ENCODE data around the gene CHSY3. TPM values are rescaled to one million over a fixed set of nuclear protein-coding genes. Genes with fewer than 3 reads are reported as not detected.
"Not testable (repeated sequence)": the region's sequence is repeated elsewhere in the genome, so short reads cannot be mapped to it uniquely, and the experiment has no call there.

Gene CHSY3
- total RNA-seq, 2 donors from 2014 or later = 1.2 to 2.0 TPM

DNA sequence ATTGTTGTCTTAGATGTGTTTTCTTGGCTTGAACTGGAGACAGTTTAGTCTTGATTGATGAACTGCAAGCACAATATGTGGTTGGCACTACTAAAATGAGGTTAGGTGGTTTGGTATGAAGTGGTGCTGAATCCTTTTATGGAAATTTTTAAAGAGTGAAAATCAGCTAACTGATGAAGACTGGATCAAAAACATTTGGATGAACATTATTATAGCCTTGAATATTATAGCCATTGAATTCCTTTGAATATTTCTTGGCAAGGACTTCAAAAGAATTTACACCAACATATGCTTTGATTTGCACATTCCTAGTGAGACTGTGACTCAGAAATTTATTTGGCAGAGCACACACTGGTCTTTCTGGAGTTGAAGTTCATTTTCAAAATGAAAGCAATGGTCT is 318.3 kb downstream of the CHSY3 start:
- H3K4me3 Mint-ChIP-seq = no peak overlapping the region
- TF ChIP-seq, protein P1, sequence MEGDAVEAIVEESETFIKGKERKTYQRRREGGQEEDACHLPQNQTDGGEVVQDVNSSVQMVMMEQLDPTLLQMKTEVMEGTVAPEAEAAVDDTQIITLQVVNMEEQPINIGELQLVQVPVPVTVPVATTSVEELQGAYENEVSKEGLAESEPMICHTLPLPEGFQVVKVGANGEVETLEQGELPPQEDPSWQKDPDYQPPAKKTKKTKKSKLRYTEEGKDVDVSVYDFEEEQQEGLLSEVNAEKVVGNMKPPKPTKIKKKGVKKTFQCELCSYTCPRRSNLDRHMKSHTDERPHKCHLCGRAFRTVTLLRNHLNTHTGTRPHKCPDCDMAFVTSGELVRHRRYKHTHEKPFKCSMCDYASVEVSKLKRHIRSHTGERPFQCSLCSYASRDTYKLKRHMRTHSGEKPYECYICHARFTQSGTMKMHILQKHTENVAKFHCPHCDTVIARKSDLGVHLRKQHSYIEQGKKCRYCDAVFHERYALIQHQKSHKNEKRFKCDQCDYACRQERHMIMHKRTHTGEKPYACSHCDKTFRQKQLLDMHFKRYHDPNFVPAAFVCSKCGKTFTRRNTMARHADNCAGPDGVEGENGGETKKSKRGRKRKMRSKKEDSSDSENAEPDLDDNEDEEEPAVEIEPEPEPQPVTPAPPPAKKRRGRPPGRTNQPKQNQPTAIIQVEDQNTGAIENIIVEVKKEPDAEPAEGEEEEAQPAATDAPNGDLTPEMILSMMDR (conservative IDR thresholded peaks at IDR 0.05) = no peak
- no peak overlapping the region for H3K4me3 ChIP-seq (ENCODE audit: low read length)
- H3K27ac ChIP-seq (ENCODE audit: low read depth, low read length) = no peak overlapping the region
- no peaks in the 10 kb centered on the region for H3K9me3 ChIP-seq (ENCODE audit: control insufficient read depth, low read length)
- no peaks in the 10 kb centered on the region for H3K36me3 ChIP-seq (ENCODE audit: control insufficient read depth, insufficient read depth, low read length)
- no peaks in the 10 kb centered on the region for H3K4me1 ChIP-seq (ENCODE audit: control insufficient read depth, insufficient read depth, low read length)
- H3K9me3 Mint-ChIP-seq = peaks cover 6% of the 10 kb centered on the region
- H3K9ac ChIP-seq (ENCODE audit: extremely low read depth, low read length, poor library complexity, severe bottlenecking) = no peak overlapping the region
- H3K36me3 Mint-ChIP-seq (ENCODE audit: low read depth) = no peaks in the 10 kb centered on the region
- DNase-seq = no peak
- no peak overlapping the region for H3K27ac Mint-ChIP-seq
- H3K27me3 Mint-ChIP-seq (ENCODE audit: insufficient read depth) = no peaks in the 10 kb centered on the region
- H3K27me3 ChIP-seq (ENCODE audit: control insufficient read depth, insufficient read depth, low read length, poor library complexity, severe bottlenecking) = no peaks in the 10 kb centered on the region
- no peaks in the 10 kb centered on the region for H3K4me1 Mint-ChIP-seq

DNA sequence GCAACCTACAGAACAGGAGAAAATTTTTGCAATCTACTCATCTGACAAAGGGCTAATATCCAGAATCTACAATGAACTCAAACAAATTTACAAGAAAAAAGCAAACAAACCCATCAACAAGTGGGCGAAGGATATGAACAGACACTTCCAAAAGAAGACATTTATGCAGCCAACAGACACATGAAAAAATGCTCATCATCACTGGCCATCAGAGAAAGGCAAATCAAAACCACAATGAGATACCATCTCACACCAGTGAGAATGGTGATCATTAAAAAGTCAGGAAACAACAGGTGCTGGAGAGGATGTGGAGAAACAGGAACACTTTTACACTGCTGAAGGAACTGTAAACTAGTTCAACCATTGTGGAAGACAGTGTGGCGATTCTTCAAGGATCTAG is 322.3 kb downstream of the CHSY3 start:
- WGBS, 2 experiments (ENCODE audit: insufficient coverage in 1 of 2, insufficient read length in 1 of 2) = 83 to 86% methylated on average over 1 to 2 of the region's 2 CpGs
- not testable (repeated sequence) for H3K36me3 Mint-ChIP-seq (ENCODE audit: low read depth); H3K4me3 ChIP-seq (ENCODE audit: low read length)

DNA sequence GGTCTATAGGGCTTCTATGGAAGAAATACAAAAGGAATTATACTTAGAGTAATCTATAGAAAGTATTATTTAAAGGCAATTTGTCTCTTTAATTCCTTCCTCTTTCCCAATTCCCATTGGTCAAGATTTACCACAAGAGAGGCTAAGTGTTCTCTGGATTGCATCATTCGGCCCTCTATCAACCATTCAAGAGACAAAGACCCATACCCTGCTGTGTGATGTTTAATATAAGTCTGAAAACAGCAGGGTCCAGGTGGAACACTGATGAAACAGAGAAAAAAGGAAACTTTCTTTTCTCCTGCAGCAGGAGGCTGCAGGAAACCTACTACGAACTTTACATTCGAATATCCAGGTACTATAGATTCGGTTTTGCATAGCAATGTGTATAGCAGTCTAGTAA is 323.4 kb downstream of the CHSY3 start:
- no peak overlapping the region for H3K4me3 ChIP-seq (ENCODE audit: low read length)
- TF ChIP-seq, protein P1 (conservative IDR thresholded peaks at IDR 0.05) = no peak
- no peak for DNase-seq
- Mint-ChIP-seq H3K9me3 (peaks cover 6% of the 10 kb centered on the region), H3K4me1 (no peaks in the 10 kb centered on the region), H3K27ac (no peak overlapping the region), H3K36me3 (ENCODE audit: low read depth) (no peaks in the 10 kb centered on the region), H3K4me3 (no peak overlapping the region), H3K27me3 (ENCODE audit: insufficient read depth) (no peaks in the 10 kb centered on the region)
- no peaks in the 10 kb centered on the region for H3K9me3 ChIP-seq (ENCODE audit: control insufficient read depth, low read length)
- no peaks in the 10 kb centered on the region for H3K27me3 ChIP-seq (ENCODE audit: control insufficient read depth, insufficient read depth, low read length, poor library complexity, severe bottlenecking)
- WGBS, 2 experiments (ENCODE audit: insufficient coverage in 1 of 2, insufficient read length in 1 of 2) = 100% methylated on average over 4 of the region's 4 CpGs; no CpG with 5 or more reads in 1 of the 2 experiments
- H3K36me3 ChIP-seq (ENCODE audit: control insufficient read depth, insufficient read depth, low read length) = no peaks in the 10 kb centered on the region
- H3K27ac ChIP-seq (ENCODE audit: low read depth, low read length) = no peak overlapping the region
- H3K4me1 ChIP-seq (ENCODE audit: control insufficient read depth, insufficient read depth, low read length) = no peaks in the 10 kb centered on the region
- no peak overlapping the region for H3K9ac ChIP-seq (ENCODE audit: extremely low read depth, low read length, poor library complexity, severe bottlenecking)

More for the DNA sequence above, 322.3 kb downstream of the CHSY3 start:
- not testable (repeated sequence) for DNase-seq; H3K9me3 Mint-ChIP-seq; H3K36me3 ChIP-seq (ENCODE audit: control insufficient read depth, insufficient read depth, low read length); H3K27ac Mint-ChIP-seq; H3K9ac ChIP-seq (ENCODE audit: extremely low read depth, low read length, poor library complexity, severe bottlenecking); H3K9me3 ChIP-seq (ENCODE audit: control insufficient read depth, low read length); H3K27ac ChIP-seq (ENCODE audit: low read depth, low read length); H3K27me3 ChIP-seq (ENCODE audit: control insufficient read depth, insufficient read depth, low read length, poor library complexity, severe bottlenecking); H3K27me3 Mint-ChIP-seq (ENCODE audit: insufficient read depth); H3K4me1 ChIP-seq (ENCODE audit: control insufficient read depth, insufficient read depth, low read length); H3K4me3 Mint-ChIP-seq; H3K4me1 Mint-ChIP-seq

DNA sequence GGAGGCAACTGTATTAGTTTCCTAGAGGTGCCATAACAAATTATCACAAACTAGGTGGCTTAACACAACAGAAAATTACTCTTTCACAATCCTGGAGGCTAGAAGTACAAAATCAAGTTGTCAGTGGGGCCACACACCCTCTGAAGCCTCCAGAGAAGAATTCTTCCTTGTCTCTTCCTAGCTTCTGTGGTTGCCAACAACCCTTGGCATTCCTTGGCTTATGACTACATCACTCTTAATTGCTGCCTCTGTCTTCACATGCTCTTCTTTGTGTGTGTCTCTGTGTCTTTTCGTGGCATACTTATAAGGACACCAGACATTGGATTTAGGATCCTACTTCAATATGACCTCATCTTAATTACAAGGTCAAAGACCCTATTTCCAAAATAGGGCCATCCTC is 327.5 kb downstream of the CHSY3 start:
- H3K4me1 Mint-ChIP-seq = peaks cover 11% of the 10 kb centered on the region
- no peak overlapping the region for H3K9ac ChIP-seq (ENCODE audit: extremely low read depth, low read length, poor library complexity, severe bottlenecking)
- no peaks in the 10 kb centered on the region for H3K27me3 ChIP-seq (ENCODE audit: control insufficient read depth, insufficient read depth, low read length, poor library complexity, severe bottlenecking)
- H3K27ac ChIP-seq (ENCODE audit: low read depth, low read length) = no peak overlapping the region
- no peak for DNase-seq
- H3K36me3 ChIP-seq (ENCODE audit: control insufficient read depth, insufficient read depth, low read length) = no peaks in the 10 kb centered on the region
- H3K4me3 Mint-ChIP-seq = no peak overlapping the region
- H3K27me3 Mint-ChIP-seq (ENCODE audit: insufficient read depth) = no peaks in the 10 kb centered on the region
- H3K36me3 Mint-ChIP-seq (ENCODE audit: low read depth) = no peaks in the 10 kb centered on the region
- no peak overlapping the region for H3K27ac Mint-ChIP-seq
- WGBS, 2 experiments (ENCODE audit: insufficient coverage in 1 of 2, insufficient read length in 1 of 2) = 100% methylated on average over 1 of the region's 1 CpG; no CpG with 5 or more reads in 1 of the 2 experiments
- H3K4me3 ChIP-seq (ENCODE audit: low read length) = no peak overlapping the region
- H3K9me3 Mint-ChIP-seq = peaks cover 4% of the 10 kb centered on the region
- H3K4me1 ChIP-seq (ENCODE audit: control insufficient read depth, insufficient read depth, low read length) = no peaks in the 10 kb centered on the region
- peaks cover 6% of the 10 kb centered on the region for H3K9me3 ChIP-seq (ENCODE audit: control insufficient read depth, low read length)
- TF ChIP-seq, protein P1 (conservative IDR thresholded peaks at IDR 0.05) = no peak

All from endodermal cell (in vitro differentiated cells).